GM10266 (cell line): ENCODE measurements around the gene CNIH3.

Experiments
- DNase-seq: peaks from one replicate; pipeline ENCODE4 v3.0.0; 2012; ENCODE audit errors: extremely low spot score
- TF ChIP-seq, protein P1 (sequence below): IDR thresholded peaks from 2 replicates; pipeline ENCODE4 v1.5.1; 2012; ENCODE audit warnings: mild to moderate bottlenecking, low read depth; ENCODE audit not compliant: control insufficient read depth, insufficient read depth; ENCODE audit errors: missing control alignments

CNIH3 gene

DNA sequence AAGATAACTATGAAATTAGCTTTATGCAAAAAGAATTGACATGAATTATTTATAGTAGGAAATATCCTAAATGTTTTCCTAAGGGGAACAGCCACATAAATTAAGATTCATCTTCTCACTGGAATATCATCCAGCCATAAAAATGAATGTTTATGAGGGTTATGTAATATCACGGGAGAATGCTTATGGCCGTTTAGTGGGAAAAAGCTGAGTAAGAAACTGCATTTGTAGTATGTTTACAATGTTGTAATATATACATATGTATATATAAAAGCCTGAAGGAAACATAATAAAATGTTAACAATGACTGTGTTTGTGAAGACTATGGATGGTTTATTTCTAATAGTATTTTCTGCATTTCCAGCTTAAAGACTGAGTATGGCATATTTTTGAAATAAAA, 161.1 kb downstream of the CNIH3 start:
- no peak for DNase-seq
- TF ChIP-seq, protein P1, sequence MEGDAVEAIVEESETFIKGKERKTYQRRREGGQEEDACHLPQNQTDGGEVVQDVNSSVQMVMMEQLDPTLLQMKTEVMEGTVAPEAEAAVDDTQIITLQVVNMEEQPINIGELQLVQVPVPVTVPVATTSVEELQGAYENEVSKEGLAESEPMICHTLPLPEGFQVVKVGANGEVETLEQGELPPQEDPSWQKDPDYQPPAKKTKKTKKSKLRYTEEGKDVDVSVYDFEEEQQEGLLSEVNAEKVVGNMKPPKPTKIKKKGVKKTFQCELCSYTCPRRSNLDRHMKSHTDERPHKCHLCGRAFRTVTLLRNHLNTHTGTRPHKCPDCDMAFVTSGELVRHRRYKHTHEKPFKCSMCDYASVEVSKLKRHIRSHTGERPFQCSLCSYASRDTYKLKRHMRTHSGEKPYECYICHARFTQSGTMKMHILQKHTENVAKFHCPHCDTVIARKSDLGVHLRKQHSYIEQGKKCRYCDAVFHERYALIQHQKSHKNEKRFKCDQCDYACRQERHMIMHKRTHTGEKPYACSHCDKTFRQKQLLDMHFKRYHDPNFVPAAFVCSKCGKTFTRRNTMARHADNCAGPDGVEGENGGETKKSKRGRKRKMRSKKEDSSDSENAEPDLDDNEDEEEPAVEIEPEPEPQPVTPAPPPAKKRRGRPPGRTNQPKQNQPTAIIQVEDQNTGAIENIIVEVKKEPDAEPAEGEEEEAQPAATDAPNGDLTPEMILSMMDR, result no peak

DNA sequence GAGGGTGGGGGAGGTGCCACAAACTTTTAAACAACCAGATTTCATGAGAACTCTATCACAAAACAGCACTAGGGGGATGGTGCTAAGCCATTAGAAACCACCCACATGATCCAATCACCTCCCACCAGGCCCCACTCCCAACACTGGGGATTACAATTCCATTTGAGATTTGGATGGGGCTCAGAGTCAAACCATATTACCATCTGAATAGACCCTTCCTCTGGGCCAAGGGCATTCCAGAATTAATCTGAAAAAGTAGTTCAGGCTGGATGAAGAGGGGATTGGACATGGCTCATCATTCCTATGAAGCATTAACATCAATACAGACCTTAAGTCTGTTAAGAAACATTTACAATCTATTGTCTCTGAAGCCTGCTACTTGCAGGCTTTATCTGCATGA, 163.4 kb downstream of the CNIH3 start:
- TF ChIP-seq, protein P1, result no peak
- DNase-seq, result no peak

DNA sequence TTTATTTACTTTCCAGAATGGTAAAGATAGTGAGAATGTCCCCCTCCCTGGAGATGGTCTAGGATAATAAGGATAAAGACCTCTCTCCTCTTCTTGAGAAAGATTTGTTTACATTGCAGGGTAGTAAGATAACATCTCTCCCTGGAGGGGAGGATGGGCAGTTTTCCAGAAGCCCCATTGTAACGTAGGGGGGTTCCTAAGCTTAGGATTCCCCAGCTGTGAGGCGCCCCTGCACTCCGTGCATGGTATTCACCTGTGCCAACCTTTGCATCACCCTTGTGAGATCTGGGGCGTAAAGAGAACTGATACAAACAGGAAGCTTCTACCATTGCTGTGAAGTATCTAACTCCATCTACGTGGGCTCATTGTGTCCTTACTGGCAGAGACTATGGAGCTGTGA, 164.6 kb downstream of the CNIH3 start:
- no peak for DNase-seq
- TF ChIP-seq, protein P1, result no peak

DNA sequence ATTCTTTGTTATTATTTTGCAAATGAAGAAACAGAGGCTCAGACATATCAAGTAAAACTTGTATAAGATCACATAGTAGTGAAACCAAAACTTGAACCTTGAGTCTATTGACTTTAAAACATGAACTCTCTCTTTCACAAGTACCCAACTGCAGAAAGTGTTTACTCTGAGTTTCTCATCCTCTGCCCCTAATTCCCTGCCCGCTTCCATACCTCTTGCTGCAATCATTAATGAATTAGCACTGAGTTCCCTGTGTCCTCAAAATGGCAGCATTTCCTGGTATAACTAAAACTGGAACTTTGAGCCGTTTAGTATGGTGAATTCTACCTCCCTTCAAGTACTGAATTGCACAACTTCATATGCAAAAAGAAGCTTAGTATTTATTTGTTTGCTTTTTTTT, 165.7 kb downstream of the CNIH3 start:
- TF ChIP-seq, protein P1, result no peak
- no peak for DNase-seq

DNA sequence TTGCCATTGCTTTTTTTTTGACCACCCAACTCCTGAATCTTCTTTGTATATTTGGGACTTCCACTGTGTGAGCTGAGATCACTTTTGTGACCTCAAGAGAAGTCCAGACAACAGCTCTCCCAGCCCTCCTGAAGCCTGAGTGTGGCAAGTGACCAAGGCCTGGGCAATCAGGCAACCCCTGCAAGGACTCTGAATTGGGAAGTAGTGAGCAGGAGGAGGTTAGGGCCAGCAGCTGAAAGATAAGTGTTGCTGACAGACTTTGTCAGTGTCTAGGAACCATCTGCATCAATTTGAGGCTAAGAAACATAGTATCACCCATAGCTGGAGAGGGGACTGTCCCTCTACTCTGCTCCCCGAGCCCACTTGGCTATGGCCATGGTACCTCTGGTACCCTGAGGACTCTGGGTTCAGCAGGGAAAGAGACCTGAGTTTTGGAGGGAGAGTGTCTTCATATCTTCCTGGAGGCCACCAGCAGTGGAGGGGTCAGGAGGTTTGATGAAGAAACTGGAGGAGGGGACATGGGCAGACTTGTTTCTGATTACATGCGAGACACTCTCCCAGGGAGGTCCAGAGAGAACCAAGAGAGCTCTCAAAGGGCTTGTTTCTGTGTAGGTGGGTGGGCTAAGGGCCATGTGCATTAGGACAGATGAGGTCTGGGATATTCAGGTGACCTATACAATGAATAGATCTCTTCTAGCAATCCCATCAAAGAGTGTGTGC, 166.3 kb downstream of the CNIH3 start:
- DNase-seq, result no peak
- TF ChIP-seq, protein P1, result no peak

DNA sequence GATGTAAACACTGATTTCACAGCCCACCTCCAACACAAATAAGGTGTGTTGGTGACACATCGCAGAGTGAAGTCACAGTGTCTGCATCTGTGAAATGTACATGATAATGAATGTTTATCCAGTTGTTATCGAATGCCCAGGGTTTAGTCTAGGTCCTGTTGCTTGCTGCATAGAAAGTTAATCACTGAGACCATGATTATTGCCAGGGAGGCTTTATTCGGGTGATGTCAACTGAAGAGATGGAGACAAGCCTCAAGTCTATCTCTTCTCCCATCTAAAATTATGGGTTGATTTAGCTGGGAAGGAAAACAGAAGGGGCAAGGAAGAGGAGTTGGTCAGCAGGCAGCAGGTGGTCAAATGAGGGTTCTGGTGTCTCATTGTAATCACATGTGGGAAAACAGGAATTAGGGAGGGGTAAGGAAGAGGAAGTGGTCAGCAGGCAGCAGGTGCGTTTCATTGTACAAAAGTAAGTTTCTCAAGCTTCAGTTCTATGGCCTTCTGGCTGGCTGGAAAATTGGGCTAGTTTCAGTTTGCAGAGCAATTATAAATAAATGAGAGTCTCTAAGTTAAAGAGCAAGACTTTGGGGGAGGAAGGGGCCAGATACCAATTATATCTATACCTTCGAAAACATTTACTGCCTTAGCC, 167.0 kb downstream of the CNIH3 start:
- no peak for DNase-seq
- TF ChIP-seq, protein P1, result no peak

DNA sequence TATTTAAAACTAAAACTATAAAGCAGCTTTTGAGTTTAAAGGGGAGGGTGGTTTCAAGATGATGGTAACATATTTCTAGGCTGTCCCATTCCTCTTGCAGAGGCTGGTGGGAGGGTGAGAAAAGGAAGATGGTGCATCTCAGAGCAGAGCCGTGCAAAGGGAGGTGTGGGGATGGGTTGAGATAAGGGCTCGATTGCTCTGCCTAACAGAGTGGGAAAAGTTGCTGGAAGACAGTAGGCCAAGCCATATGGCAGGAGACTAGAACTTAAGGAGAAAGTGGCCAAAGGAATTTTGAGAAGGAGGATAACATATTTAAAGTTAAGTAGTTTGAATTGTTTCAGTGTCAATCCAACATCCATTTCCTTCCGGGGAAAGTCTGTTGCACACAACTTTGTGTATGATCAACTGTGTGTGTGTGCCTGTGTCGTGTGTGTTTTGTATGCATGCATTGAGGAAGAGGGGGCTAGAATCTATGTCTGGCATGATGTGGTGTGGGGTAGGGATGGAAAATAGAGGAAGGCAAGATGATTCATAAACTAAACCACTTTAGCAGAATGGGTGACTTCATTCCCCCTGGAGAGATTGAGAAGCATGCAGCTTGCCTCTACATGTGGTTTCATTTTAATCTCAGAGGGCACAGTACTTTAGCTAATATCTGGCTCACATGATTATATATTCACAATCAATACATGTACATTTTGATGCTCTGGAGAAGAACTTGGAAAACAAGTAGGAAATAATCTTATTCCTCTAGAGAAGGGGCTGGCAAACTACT, 168.3 kb downstream of the CNIH3 start:
- TF ChIP-seq, protein P1, result no peak
- no peak for DNase-seq
